Activated T-helper 2 cell treated with anti-CD3 and anti-CD28 coated beads, Interferon-gamma antibody, Interleukin-2, Interleukin-4, amounts not matched to agents 10 μg/mL and 5 μg/mL and 100 μg/mL, durations not matched to agents 14 hours and 24 hours and 36 hours (primary cell): ENCODE data around the gene SDR42E1. TPM values are rescaled to one million over a fixed set of nuclear protein-coding genes. Genes with fewer than 3 reads are reported as not detected.

ENCODE experiments used
- DNase-seq: peaks from one replicate; pipeline ENCODE4 v3.0.0; 2021; ENCODE audit warnings: low spot score
- H3K27ac Mint-ChIP-seq: one replicate; pipeline ENCODE4 v1.8.0; 2021; ENCODE audit warnings: mixed read lengths
- H3K27me3 Mint-ChIP-seq: one replicate; pipeline ENCODE4 v1.8.0; 2021; ENCODE audit warnings: low read depth, mixed read lengths
- H3K36me3 Mint-ChIP-seq: one replicate; pipeline ENCODE4 v1.8.0; 2021; ENCODE audit warnings: low read depth, mixed read lengths
- H3K4me1 Mint-ChIP-seq: one replicate; pipeline ENCODE4 v1.8.0; 2021; ENCODE audit warnings: low read depth, mixed read lengths
- H3K4me3 Mint-ChIP-seq: one replicate; pipeline ENCODE4 v1.8.0; 2021; ENCODE audit warnings: low read depth, mild to moderate bottlenecking, moderate library complexity, mixed read lengths
- H3K9me3 Mint-ChIP-seq: one replicate; pipeline ENCODE4 v1.8.0; 2021; ENCODE audit warnings: mixed read lengths
- intact Hi-C: fragments of 100-400 bp; cut with micrococcal nuclease; formaldehyde crosslinking; loops from one replicate; pipeline ENCODE4 v1.15.1; 2023
- total RNA-seq: library from RNA; stranded (reverse); gene quantifications from 2 replicates; pipeline ENCODE4 v1.2.3, GENCODE V29; 2022

The SDR42E1 gene
- total RNA-seq, 1 donor from 2014 or later, result 3.9 TPM

DNA sequence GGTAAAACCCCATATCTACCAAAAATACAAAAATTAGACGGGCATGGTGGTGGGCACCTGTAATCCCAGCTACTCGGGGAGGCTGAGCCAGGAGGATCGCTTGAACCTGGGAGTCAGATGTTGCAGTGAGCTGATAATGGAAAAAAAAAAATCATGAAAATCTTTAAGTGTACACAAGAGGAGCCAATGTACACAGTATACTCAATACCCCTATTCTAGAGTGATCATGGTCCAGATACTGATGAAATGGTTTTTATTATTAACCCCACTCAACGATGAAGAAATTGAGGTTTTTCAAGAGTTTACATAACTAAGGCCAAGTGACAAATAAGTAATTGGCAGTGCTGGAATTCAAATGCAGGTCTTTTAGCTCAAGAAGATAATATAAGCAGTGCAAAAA lies 35.3 kb upstream of the SDR42E1 start:
- DNase-seq, result no peak
- no peak overlapping the region for H3K27ac Mint-ChIP-seq
- peaks cover 18% of the 10 kb centered on the region for H3K27me3 Mint-ChIP-seq
- intact Hi-C loops, result no loop called here
- no peaks in the 10 kb centered on the region for H3K4me1 Mint-ChIP-seq
- no peak overlapping the region for H3K4me3 Mint-ChIP-seq
- H3K9me3 Mint-ChIP-seq, result no peaks in the 10 kb centered on the region
- no peaks in the 10 kb centered on the region for H3K36me3 Mint-ChIP-seq

DNA sequence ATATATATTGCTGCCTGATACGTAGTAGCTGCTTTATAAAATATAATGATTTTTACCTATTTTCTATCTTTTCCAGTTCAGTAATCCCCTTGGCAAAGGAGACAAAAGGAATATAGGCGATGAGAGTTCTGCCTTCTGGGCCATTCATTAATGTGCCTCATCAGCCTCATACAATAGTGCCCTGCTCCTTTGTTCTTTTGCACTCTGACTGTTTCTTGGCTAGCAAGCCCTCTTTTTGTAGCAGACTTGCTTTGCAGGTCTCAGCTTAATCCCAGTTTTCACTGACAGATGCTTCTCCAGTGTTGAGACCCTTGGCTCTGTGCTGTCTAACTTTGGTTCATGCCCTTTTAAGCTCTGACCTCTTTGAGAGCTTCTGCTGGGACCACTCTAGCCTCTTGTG lies 34.2 kb upstream of the SDR42E1 start:
- peaks cover 13% of the 10 kb centered on the region for H3K27me3 Mint-ChIP-seq
- DNase-seq, result no peak
- no peak overlapping the region for H3K4me3 Mint-ChIP-seq
- no peaks in the 10 kb centered on the region for H3K36me3 Mint-ChIP-seq
- no peaks in the 10 kb centered on the region for H3K4me1 Mint-ChIP-seq
- no peak overlapping the region for H3K27ac Mint-ChIP-seq
- intact Hi-C loops, result no loop called here
- H3K9me3 Mint-ChIP-seq, result no peaks in the 10 kb centered on the region

DNA sequence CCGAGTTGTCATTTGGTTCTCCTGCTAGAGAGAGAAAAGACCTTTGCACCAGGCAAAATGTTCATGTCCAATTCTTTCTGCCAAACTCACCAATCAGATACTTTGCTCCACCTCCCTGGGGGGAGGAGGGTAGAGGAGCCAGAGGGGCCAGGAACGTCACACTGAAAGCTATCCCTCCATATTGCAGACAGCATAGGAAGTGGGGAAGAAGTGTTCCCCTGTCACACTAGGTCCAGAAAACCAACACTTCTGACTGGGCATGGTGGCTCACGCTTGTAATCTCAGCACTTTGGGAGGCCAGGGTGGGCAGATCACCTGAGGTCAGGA lies 33.3 kb upstream of the SDR42E1 start:
- H3K4me1 Mint-ChIP-seq, result no peaks in the 10 kb centered on the region
- no peaks in the 10 kb centered on the region for H3K36me3 Mint-ChIP-seq
- no peak overlapping the region for H3K27ac Mint-ChIP-seq
- intact Hi-C loops, result no loop called here
- no peaks in the 10 kb centered on the region for H3K9me3 Mint-ChIP-seq
- H3K4me3 Mint-ChIP-seq, result no peak overlapping the region
- no peak for DNase-seq
- H3K27me3 Mint-ChIP-seq, result peaks cover 12% of the 10 kb centered on the region

DNA sequence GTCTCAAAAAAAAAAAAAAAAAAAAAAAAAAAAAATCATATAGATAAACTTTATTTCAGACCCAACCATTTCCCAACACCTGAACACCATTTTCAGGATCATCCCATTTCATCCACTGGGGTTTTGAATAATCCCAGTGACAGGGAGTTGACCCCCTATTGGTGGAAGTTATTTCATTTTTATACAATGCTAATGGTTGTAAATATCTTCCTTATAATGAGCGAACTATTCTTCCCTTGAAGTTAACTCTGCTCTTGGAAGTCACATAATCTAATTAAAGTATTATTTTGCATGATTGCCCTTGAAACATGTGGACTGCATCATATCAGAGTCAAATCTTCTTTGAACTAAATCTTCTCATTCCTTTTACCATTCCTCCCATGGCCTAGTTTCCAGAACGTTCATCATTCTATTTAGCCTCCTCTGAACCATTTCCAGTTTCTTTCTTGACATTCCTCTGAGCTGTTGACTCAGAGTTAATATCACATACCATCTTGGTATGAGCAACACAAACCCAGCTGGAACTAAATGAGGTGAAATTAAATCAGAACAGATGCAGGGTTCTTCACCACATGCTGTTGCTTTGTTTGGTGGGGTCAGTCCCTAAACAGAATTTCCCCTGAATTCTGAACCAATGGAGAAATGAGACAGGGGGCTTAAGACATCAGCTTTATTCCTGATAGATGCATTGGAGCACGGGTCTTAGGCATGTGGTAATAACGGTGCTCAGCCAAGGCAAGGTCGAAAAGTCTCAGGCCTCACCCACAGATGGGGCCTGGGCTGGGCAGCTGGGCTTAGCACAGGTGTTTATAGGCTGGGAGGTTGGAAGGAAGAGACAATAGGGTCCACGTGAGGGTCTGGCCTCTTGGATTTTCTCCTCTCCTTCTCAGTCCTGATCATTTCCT lies 32.7 kb upstream of the SDR42E1 start:
- peaks cover 10% of the 10 kb centered on the region for H3K27me3 Mint-ChIP-seq
- no peaks in the 10 kb centered on the region for H3K4me1 Mint-ChIP-seq
- no peak overlapping the region for H3K27ac Mint-ChIP-seq
- intact Hi-C loops, result no loop called here
- H3K36me3 Mint-ChIP-seq, result no peaks in the 10 kb centered on the region
- no peak for DNase-seq
- H3K9me3 Mint-ChIP-seq, result no peaks in the 10 kb centered on the region
- H3K4me3 Mint-ChIP-seq, result no peak overlapping the region

DNA sequence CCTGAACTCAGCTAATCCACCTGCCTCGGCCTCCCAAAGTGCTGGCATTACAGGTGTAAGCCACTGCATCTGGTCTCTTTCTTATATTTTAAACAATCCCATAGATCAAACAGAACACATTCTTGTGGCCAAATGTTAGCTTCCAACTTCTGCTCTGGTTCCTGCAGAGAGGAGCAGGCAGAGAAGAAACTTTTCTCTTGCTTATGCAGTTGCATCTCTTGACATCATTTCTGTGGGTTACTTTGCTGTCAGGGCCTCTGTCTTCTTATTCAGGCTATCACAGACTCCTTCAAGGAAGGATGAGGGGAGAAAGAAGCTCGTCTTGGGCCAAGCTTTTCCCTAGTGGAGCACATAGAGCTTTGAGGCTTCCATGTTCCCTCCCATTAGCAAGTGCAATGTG lies 31.6 kb upstream of the SDR42E1 start:
- H3K36me3 Mint-ChIP-seq, result no peaks in the 10 kb centered on the region
- H3K27ac Mint-ChIP-seq, result no peak overlapping the region
- peaks cover 10% of the 10 kb centered on the region for H3K27me3 Mint-ChIP-seq
- H3K4me3 Mint-ChIP-seq, result no peak overlapping the region
- intact Hi-C loops, result no loop called here
- no peaks in the 10 kb centered on the region for H3K9me3 Mint-ChIP-seq
- H3K4me1 Mint-ChIP-seq, result no peaks in the 10 kb centered on the region
- no peak for DNase-seq

DNA sequence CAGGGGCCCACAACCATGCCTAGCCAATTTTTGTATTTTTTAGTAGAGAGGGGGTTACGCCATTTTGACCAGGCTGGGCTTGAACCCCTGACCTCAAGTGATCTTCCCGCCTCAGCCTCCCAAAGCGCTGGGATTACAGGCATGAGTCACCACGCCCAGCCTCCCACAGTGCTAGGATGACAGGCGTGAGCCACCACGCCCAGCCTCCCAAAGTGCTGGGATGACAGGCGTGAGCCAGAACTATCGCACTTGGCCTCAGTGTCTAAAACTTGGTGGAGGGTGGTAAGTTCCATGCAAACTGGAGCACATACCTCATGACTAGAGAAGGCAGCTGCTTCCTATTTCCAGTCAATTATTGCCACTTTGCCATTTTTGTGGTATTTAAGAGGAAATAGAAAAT lies 30.9 kb upstream of the SDR42E1 start:
- Mint-ChIP-seq H3K36me3 (no peaks in the 10 kb centered on the region), H3K4me1 (no peaks in the 10 kb centered on the region), H3K27me3 (peaks cover 5% of the 10 kb centered on the region), H3K27ac (no peak overlapping the region), H3K9me3 (no peaks in the 10 kb centered on the region), H3K4me3 (no peak overlapping the region)
- DNase-seq, result no peak
- intact Hi-C loops, result no loop called here

DNA sequence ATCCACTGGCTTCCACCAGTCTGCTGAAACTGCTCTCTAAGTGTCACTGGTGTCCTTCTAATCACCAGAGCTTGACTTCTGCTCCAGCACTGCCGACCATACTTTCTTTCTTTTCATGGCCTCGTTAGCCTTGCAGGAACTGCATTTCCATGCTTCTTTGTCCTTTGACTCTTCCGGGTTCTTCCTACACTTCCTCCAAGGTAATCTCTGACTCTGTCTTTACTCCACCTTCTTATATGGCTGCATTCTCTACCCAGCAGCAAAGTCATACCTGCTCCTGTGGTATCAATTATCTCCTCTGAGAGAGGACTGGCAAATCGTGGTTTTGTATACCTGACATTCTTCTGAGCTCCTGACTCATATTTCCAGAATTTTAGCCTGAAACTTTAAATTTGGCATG lies 30.3 kb upstream of the SDR42E1 start:
- H3K9me3 Mint-ChIP-seq, result no peaks in the 10 kb centered on the region
- H3K4me3 Mint-ChIP-seq, result no peak overlapping the region
- H3K4me1 Mint-ChIP-seq, result no peaks in the 10 kb centered on the region
- no peak for DNase-seq
- H3K36me3 Mint-ChIP-seq, result no peaks in the 10 kb centered on the region
- H3K27ac Mint-ChIP-seq, result no peak overlapping the region
- H3K27me3 Mint-ChIP-seq, result no peaks in the 10 kb centered on the region
- intact Hi-C loops, result no loop called here

DNA sequence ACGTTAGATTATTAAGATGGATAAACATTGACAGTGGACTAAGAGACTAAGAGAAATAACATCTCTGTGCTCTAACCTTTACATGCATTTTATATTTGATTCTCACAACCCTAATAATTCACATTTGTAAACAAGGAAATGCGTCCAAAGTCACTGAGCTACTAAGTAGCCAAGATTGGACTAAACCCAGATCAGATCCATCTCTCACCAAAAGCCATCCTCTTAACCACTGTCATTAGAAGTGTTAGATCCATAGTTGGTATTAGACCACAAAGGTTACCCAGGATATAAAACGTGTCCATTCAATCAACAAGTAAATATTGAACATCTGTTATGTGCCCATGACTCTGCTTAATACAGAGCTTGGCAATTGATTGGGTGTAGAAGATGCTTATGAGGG lies 29.0 kb upstream of the SDR42E1 start:
- Mint-ChIP-seq H3K27me3 (peaks cover 3% of the 10 kb centered on the region), H3K36me3 (no peaks in the 10 kb centered on the region), H3K4me1 (no peaks in the 10 kb centered on the region), H3K9me3 (no peaks in the 10 kb centered on the region), H3K4me3 (no peak overlapping the region), H3K27ac (no peak overlapping the region)
- intact Hi-C loops, result no loop called here
- no peak for DNase-seq

DNA sequence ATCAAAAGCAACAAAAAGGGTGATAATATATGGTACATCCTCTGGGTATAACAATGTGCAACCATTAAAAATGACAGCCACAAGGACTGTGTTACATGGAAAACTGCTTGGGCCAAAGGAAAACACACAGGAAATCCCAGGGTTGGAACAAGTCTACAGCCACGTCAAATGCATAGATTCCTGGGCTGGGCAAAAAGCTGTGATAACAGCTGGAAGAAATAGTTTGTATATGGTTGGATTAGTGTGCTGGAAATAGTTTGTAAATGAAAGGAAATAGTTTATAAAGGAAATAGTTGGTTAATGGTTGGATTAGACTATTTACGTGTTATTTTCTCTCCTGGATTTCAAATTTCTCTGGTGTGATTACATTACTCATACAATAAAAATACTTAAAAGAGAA lies 26.4 kb upstream of the SDR42E1 start:
- no peak overlapping the region for H3K27ac Mint-ChIP-seq
- intact Hi-C loops, result no loop called here
- no peaks in the 10 kb centered on the region for H3K4me1 Mint-ChIP-seq
- H3K9me3 Mint-ChIP-seq, result no peaks in the 10 kb centered on the region
- DNase-seq, result no peak
- H3K36me3 Mint-ChIP-seq, result no peaks in the 10 kb centered on the region
- no peak overlapping the region for H3K4me3 Mint-ChIP-seq
- H3K27me3 Mint-ChIP-seq, result peaks cover 13% of the 10 kb centered on the region

DNA sequence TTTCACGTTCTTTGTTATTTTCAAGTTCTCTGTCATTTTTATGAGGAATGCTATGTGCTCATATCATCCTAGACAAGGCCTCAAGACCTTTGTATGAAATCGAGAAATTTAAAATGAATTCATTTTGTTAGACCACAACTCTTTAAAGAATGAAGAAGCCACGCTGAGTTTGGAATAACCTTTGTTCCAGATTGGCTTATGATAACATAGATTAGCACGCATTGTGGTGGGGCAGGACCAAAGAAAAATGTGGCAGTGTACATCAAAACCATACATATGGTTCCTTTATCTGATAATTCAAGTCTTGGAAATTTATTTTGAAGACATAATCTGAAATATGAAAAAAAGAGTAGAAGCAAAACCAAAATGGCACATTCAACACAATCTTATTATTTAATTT lies 26.0 kb upstream of the SDR42E1 start:
- no peak overlapping the region for H3K27ac Mint-ChIP-seq
- H3K4me1 Mint-ChIP-seq, result no peaks in the 10 kb centered on the region
- H3K36me3 Mint-ChIP-seq, result no peaks in the 10 kb centered on the region
- no peak overlapping the region for H3K4me3 Mint-ChIP-seq
- intact Hi-C loops, result no loop called here
- no peaks in the 10 kb centered on the region for H3K9me3 Mint-ChIP-seq
- no peak for DNase-seq
- H3K27me3 Mint-ChIP-seq, result peaks cover 13% of the 10 kb centered on the region

DNA sequence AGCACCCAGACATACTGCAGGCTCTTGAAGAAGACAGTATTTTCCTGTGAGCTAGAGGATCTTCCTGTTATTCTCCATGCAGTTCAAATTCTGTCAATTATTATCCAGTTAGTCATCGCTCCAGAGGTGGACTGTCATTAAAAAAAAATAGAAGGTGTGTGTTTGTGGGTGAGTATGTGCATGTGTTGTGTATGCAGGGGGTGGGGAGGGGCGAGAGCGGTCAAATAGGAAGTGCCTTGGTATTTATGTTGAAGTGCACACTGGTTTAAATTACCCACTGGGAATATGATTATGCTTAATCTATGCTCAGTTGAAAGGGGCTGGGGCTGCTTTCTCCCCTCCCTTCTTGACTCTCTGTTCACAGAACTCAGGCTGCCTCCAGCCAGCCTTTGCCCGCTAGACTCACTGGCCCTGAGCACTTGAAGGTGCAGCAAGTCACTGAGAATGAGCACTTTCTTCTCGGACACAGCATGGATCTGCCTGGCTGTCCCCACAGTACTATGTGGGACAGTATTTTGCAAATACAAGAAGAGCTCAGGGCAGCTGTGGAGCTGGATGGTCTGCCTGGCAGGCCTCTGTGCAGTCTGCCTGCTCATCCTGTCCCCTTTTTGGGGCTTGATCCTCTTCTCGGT lies 23.8 kb upstream of the SDR42E1 start, which contains the start of gene HSD17B2:
TSS of gene HSD17B2 (plus strand) at position 273 of the 632 bp plus-strand sequence. CDS start at position 445, 172 bp downstream.
- Mint-ChIP-seq H3K9me3 (no peaks in the 10 kb centered on the region), H3K27ac (no peak within 1 kb of the TSS), H3K4me1 (no peaks in the 10 kb centered on the region), H3K4me3 (no peak within 1 kb of the TSS), H3K27me3 (peaks cover 13% of the 10 kb centered on the region), H3K36me3 (no peaks in the 10 kb centered on the region)
- intact Hi-C loops, result loop anchor here (5.0 kb wide), 1 partner anchor 197 kb away; no protein-coding TSS in a partner anchor
- no peak for DNase-seq

DNA sequence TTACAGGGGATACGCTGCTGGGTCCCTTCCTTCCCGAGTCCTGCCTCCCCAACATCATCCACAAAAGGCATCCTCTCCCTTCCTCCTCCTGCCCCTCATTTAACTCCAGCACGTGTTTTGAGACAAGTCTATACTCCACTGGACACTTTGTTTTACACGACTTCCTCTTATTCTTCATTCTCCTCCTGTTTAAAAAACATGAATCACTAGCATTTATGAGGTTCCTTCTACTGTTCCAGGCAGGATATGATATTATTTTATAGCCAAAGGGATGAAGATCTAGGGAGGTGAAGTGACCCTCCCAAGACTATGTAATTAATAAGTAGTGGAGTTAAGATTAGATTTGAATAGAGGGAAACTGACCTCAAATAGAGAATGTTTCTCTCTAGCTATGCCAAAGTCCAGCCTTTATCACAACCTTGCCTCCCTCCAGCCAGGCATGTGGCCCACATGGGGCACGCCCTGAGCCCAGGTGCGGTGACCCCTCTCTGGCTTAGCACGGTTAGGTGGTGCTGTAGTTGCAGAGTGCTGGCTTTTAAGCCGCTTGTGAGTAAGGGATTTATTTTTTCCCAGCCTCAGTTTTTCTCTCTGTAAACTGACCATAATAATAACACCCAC lies 22.5 kb upstream of the SDR42E1 start:
- no peaks in the 10 kb centered on the region for H3K9me3 Mint-ChIP-seq
- DNase-seq, result no peak
- no peaks in the 10 kb centered on the region for H3K4me1 Mint-ChIP-seq
- H3K4me3 Mint-ChIP-seq, result no peak overlapping the region
- peaks cover 13% of the 10 kb centered on the region for H3K27me3 Mint-ChIP-seq
- H3K27ac Mint-ChIP-seq, result no peak overlapping the region
- H3K36me3 Mint-ChIP-seq, result no peaks in the 10 kb centered on the region
- intact Hi-C loops, result loop anchor here (5.0 kb wide), 1 partner anchor 199 kb away; no protein-coding TSS in a partner anchor

DNA sequence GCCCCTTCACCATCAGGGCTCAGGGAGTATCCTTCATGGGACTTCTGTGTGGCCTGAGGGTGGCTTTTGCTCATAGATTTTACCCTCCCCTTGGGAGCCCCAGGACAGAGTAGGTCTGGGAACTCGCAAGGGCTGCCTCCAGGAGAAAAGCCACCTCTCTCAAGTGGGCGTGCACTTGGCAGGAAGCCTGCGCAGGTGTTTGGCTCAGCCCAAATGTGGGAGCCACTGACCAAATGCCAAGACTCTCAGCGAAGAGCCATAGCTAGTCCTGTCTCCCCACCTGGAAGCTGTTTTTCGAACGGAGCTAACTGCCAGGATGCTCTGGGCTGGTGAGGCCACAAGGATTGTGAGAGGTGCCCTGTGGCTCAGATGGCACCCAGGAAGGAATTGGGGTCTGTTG lies 21.7 kb upstream of the SDR42E1 start:
- no peak for DNase-seq
- intact Hi-C loops, result loop anchor here (5.0 kb wide), 1 partner anchor 199 kb away; no protein-coding TSS in a partner anchor
- Mint-ChIP-seq H3K4me1 (no peaks in the 10 kb centered on the region), H3K36me3 (no peaks in the 10 kb centered on the region), H3K4me3 (no peak overlapping the region), H3K27ac (no peak overlapping the region), H3K9me3 (no peaks in the 10 kb centered on the region), H3K27me3 (peaks cover 13% of the 10 kb centered on the region)
